ENCODE data around the gene MT1HL1. TPM values are rescaled to one million over a fixed set of nuclear protein-coding genes. Genes with fewer than 3 reads are reported as not detected.

Gene MT1HL1
- total and polyA plus RNA-seq, 9 donors = not detected

DNA sequence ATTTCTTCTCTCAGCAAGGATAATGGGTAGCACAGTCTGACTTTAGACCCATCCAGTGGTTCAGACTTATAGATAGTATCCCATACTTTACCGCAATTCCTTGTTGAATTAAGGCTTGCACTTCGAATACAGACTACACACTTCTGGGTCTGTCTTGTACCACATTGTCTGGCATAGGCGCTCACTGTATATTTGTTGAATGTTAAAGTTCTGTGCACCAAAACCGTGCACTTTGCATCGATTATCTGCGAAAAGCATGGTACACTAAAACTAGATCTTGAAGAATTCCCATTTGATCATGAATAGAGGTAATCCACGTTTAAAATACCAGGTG is 37.2 kb upstream of the MT1HL1 start:
- Histone ChIP-seq H3K4me1 (ENCODE audit: control insufficient read depth, insufficient read depth, low read length) (peaks cover 11% of the 10 kb centered on the region), H3K36me3 (ENCODE audit: control insufficient read depth, insufficient read depth, low read length) (no peaks in the 10 kb centered on the region), H3K4me3 (ENCODE audit: low read length) (no peak overlapping the region), H3K27me3 (ENCODE audit: control insufficient read depth, insufficient read depth, low read length) (peaks cover 33% of the 10 kb centered on the region), H3K9me3 (replicated peaks; ENCODE audit: control insufficient read depth, low read depth, low read length) (no peaks in the 10 kb centered on the region), H3K27ac (ENCODE audit: low read length) (no peak overlapping the region)
- WGBS (ENCODE audit: insufficient coverage) = 12% methylated on average over 4 of the region's 7 CpGs
- DNase-seq = no peak

DNA sequence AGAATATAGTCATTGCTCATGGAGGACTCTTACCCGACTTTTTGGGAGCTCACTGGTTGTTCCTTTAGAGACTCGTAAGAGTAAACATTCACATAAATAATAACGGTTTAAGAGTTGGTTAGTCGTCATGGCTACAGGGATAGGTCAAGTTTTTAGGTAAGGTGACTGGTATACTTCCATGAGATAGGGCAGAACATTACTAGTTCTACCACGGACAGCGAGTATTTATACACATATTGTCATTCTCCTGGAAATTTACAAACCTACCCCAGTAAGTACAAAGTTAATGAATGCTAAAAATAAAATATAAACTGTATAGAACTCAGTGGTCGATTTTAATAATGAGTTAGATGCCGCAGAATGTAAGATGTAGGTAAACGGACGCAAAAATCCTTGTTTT is 36.6 kb upstream of the MT1HL1 start:
- DNase-seq = no peak
- Histone ChIP-seq H3K4me3 (ENCODE audit: low read length) (no peak overlapping the region), H3K27ac (ENCODE audit: low read length) (no peak overlapping the region), H3K36me3 (ENCODE audit: control insufficient read depth, insufficient read depth, low read length) (no peaks in the 10 kb centered on the region), H3K27me3 (ENCODE audit: control insufficient read depth, insufficient read depth, low read length) (peaks cover 33% of the 10 kb centered on the region), H3K4me1 (ENCODE audit: control insufficient read depth, insufficient read depth, low read length) (peaks cover 11% of the 10 kb centered on the region), H3K9me3 (replicated peaks; ENCODE audit: control insufficient read depth, low read depth, low read length) (no peaks in the 10 kb centered on the region)
- WGBS (ENCODE audit: insufficient coverage) = no CpG with 5 or more reads among the region's 10 CpGs

DNA sequence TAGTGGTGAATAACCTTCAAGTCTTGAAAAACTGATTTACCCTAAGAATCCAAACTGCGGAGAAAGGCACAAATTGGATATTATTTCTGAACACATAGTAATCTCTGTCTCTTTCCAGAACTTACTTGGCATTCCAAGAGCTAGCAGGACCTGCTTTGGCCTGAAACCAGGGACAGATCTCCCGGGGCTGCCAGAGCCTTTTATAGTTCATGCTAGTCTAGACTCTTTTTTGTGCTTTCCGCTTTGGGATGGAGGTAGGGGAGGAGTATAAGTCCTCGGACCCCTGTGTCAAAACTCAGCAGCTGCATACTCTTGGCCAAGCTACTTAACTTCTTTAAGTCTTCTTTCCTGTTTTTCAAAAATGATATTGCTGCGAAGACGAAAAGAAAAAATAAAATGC is 34.0 kb upstream of the MT1HL1 start:
- H3K27ac ChIP-seq (ENCODE audit: low read length) = no peak overlapping the region
- H3K27me3 ChIP-seq (ENCODE audit: control insufficient read depth, insufficient read depth, low read length) = peaks cover 16% of the 10 kb centered on the region
- H3K36me3 ChIP-seq (ENCODE audit: control insufficient read depth, insufficient read depth, low read length) = no peaks in the 10 kb centered on the region

DNA sequence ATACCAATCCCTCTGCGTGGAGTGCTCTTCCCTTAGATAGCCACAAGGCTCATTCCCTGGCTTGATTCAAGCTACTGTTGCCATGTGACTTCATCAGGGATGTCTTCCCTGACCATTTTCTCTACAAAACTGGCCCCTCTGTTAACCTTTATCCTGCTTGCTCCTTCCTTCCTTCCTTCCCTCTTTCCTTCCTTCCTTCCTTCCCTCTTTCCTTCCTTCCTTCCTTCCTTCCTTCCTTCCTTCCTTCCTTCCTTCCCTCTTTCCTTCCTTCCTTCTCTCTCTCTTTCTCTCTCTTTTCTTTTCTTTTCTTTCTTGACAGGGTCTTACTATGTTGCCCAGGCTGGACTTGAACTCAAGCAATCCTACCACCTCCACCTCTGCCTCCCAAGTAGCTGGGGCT is 31.5 kb upstream of the MT1HL1 start:
- no peaks in the 10 kb centered on the region for H3K9me3 ChIP-seq (replicated peaks; ENCODE audit: control insufficient read depth, low read depth, low read length)
- H3K4me3 ChIP-seq (ENCODE audit: low read length) = no peak overlapping the region
- H3K4me1 ChIP-seq (ENCODE audit: control insufficient read depth, insufficient read depth, low read length) = no peaks in the 10 kb centered on the region
- H3K27ac ChIP-seq (ENCODE audit: low read length) = no peak overlapping the region
- peaks cover 7% of the 10 kb centered on the region for H3K27me3 ChIP-seq (ENCODE audit: control insufficient read depth, insufficient read depth, low read length)
- WGBS (ENCODE audit: insufficient coverage) = 83% methylated on average over 1 of the region's 1 CpG
- no peak for DNase-seq
- H3K36me3 ChIP-seq (ENCODE audit: control insufficient read depth, insufficient read depth, low read length) = no peaks in the 10 kb centered on the region

More for the DNA sequence above, 34.0 kb upstream of the MT1HL1 start:
- Histone ChIP-seq H3K4me3 (ENCODE audit: low read length) (no peak overlapping the region), H3K9me3 (replicated peaks; ENCODE audit: control insufficient read depth, low read depth, low read length) (no peaks in the 10 kb centered on the region), H3K4me1 (ENCODE audit: control insufficient read depth, insufficient read depth, low read length) (peaks cover 9% of the 10 kb centered on the region)
- WGBS (ENCODE audit: insufficient coverage) = 78% methylated on average over 3 of the region's 6 CpGs
- DNase-seq = no peak

DNA sequence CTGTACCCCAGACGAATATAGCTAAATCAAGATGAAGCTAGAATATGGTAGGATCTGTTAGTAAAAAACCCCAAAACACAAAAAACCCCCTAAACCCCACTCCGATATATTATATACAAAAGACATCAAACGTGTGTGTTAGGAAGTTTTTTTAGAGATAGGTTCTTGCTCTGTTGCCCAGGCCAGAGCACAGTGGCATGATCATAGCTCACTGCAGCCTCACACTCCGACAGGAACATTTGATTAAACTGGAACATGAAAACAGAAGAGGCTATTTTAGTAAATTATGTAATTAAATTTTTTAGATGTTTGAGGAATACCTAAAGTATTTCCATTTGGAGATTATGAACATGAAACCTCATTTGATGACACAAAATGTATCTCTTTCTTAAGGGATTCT is 29.6 kb upstream of the MT1HL1 start:
- H3K27ac ChIP-seq (ENCODE audit: low read length) = no peak overlapping the region
- H3K4me3 ChIP-seq (ENCODE audit: low read length) = no peak overlapping the region
- no peak for DNase-seq
- WGBS (ENCODE audit: insufficient coverage) = no CpG with 5 or more reads among the region's 4 CpGs
- no peaks in the 10 kb centered on the region for H3K36me3 ChIP-seq (ENCODE audit: control insufficient read depth, insufficient read depth, low read length)
- no peaks in the 10 kb centered on the region for H3K4me1 ChIP-seq (ENCODE audit: control insufficient read depth, insufficient read depth, low read length)
- no peaks in the 10 kb centered on the region for H3K9me3 ChIP-seq (replicated peaks; ENCODE audit: control insufficient read depth, low read depth, low read length)
- peaks cover 3% of the 10 kb centered on the region for H3K27me3 ChIP-seq (ENCODE audit: control insufficient read depth, insufficient read depth, low read length)

DNA sequence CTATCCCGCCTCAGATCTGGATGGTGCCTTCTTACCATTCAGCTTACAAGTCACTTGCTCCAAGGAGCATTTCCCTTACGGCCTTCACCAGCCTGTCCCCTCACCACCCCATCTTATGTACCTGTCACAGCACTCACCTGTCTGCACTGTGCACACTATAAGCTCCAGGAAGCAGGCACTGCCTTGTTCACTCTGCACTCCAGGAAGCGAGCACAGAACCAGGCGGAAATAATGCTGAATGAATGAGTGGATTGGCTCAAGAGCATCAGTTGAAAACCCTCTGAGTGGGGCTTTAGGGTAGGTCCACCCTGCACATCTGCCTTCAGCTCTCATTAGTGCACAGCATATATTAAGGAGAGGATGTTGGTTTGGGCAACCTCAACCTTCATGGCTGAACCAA is 28.8 kb upstream of the MT1HL1 start:
- DNase-seq = no peak
- Histone ChIP-seq H3K27ac (ENCODE audit: low read length) (no peak overlapping the region), H3K4me3 (ENCODE audit: low read length) (no peak overlapping the region), H3K9me3 (replicated peaks; ENCODE audit: control insufficient read depth, low read depth, low read length) (no peaks in the 10 kb centered on the region), H3K4me1 (ENCODE audit: control insufficient read depth, insufficient read depth, low read length) (no peaks in the 10 kb centered on the region), H3K27me3 (ENCODE audit: control insufficient read depth, insufficient read depth, low read length) (peaks cover 3% of the 10 kb centered on the region), H3K36me3 (ENCODE audit: control insufficient read depth, insufficient read depth, low read length) (no peaks in the 10 kb centered on the region)
- WGBS (ENCODE audit: insufficient coverage) = 91% methylated on average over 4 of the region's 4 CpGs

DNA sequence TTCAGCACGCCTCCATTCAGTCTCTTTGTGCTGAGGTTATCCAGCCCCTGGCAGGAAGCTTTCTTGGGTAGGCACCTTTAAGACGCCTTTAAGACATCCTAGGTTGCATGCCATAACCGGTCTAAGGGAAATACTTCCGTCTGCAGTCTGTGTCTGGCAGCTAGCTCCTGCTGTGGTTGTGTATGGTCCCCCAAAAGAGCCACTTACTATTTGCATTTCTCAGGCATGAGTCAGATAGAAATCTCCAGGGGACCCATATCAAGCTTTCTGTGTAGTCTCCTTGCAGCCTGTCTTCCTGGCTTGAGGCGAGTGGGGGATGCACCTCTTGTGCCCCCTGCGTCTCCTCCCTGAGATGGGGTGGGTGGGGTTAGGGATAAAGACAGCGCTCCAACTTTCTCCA is 27.8 kb upstream of the MT1HL1 start:
- WGBS (ENCODE audit: insufficient coverage) = 29% methylated on average over 4 of the region's 7 CpGs
- DNase-seq = no peak
- Histone ChIP-seq H3K4me1 (ENCODE audit: control insufficient read depth, insufficient read depth, low read length) (no peaks in the 10 kb centered on the region), H3K27ac (ENCODE audit: low read length) (no peak overlapping the region), H3K4me3 (ENCODE audit: low read length) (no peak overlapping the region), H3K9me3 (replicated peaks; ENCODE audit: control insufficient read depth, low read depth, low read length) (no peaks in the 10 kb centered on the region), H3K27me3 (ENCODE audit: control insufficient read depth, insufficient read depth, low read length) (peaks cover 3% of the 10 kb centered on the region), H3K36me3 (ENCODE audit: control insufficient read depth, insufficient read depth, low read length) (no peaks in the 10 kb centered on the region)

DNA sequence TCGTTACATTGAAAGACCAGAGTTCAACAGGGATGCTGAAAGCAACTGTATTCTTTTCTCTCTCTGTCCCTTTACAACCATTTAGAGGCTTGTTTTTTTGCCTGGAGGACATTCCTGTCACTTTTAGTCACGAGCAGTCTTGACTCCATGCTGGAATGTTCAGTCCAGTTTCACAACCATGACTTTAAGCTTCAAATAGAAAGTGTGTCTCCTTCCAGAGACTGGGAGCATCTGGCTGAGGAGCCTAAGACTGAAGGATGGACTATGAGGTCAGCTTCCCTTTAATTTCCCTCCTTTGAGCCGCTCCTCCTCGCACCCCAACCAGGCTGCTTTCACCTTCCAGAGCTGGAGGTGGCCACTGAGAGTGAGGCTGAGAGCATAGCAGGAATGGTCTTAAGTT is 27.2 kb upstream of the MT1HL1 start:
- Histone ChIP-seq H3K27ac (ENCODE audit: low read length) (no peak overlapping the region), H3K4me1 (ENCODE audit: control insufficient read depth, insufficient read depth, low read length) (no peaks in the 10 kb centered on the region), H3K9me3 (replicated peaks; ENCODE audit: control insufficient read depth, low read depth, low read length) (no peaks in the 10 kb centered on the region), H3K4me3 (ENCODE audit: low read length) (no peak overlapping the region), H3K27me3 (ENCODE audit: control insufficient read depth, insufficient read depth, low read length) (peaks cover 3% of the 10 kb centered on the region), H3K36me3 (ENCODE audit: control insufficient read depth, insufficient read depth, low read length) (no peaks in the 10 kb centered on the region)
- DNase-seq = peak; percentile 38
- 71% methylated on average over 1 of the region's 4 CpGs for WGBS (ENCODE audit: insufficient coverage)

DNA sequence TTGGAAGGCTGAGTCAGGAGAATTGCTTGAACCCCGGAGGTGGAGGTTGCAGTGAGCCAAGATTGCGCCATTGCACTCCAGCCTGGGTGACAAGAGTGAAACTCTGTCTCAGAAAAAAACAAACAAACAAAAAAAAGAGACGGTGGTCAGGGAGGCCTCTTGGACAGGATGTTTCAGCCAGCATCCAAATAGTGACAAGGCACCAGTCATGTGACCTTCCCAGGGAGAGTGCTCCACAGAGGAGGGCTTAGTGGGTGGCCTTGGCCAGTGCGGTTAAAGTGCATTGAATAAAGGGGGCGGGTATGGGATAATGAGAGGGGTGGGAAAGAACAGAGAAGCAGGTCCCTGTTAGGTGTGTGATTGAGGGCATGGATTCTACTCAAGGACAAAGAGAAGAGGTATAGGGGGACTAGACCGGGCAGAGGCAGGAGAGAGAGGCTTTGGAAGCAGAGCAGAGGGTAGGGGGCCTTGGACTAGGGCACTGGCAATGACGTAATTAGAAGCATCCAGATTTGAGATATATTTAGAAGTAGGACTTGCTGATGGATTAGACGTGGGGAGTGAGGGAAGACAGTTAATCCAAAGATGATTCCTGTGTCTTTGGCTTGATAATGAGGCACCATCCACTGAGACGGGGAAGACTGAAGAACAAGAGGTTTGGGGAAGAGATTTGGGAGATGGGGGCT is 25.8 kb upstream of the MT1HL1 start:
- Histone ChIP-seq H3K9me3 (replicated peaks; ENCODE audit: control insufficient read depth, low read depth, low read length) (no peaks in the 10 kb centered on the region), H3K4me1 (ENCODE audit: control insufficient read depth, insufficient read depth, low read length) (no peaks in the 10 kb centered on the region), H3K27ac (ENCODE audit: low read length) (no peak overlapping the region), H3K27me3 (ENCODE audit: control insufficient read depth, insufficient read depth, low read length) (peaks cover 3% of the 10 kb centered on the region), H3K4me3 (ENCODE audit: low read length) (no peak overlapping the region), H3K36me3 (ENCODE audit: control insufficient read depth, insufficient read depth, low read length) (no peaks in the 10 kb centered on the region)
- WGBS (ENCODE audit: insufficient coverage) = 68% methylated on average over 6 of the region's 9 CpGs
- no peak for DNase-seq

DNA sequence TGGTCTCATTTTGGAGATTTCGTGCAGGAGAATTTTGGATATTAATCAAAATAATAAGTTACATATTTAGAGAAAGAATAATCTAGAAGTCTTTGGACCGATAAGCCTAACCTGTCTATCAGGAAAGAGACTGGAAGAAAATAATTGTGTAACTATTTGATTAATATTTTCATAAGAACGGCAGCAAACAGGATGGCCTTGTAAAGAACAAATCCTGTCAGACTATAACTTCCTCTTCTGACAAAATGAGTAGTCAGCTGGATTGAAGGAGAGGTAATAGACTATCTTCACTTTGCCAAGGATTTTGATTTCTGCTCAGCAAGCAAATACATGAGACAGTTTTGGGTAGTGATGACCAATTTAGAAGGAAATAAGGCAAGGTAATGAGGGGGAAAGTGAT is 25.0 kb upstream of the MT1HL1 start:
- Histone ChIP-seq H3K9me3 (replicated peaks; ENCODE audit: control insufficient read depth, low read depth, low read length) (no peaks in the 10 kb centered on the region), H3K4me1 (ENCODE audit: control insufficient read depth, insufficient read depth, low read length) (no peaks in the 10 kb centered on the region), H3K27ac (ENCODE audit: low read length) (no peak overlapping the region), H3K27me3 (ENCODE audit: control insufficient read depth, insufficient read depth, low read length) (peaks cover 3% of the 10 kb centered on the region), H3K36me3 (ENCODE audit: control insufficient read depth, insufficient read depth, low read length) (no peaks in the 10 kb centered on the region), H3K4me3 (ENCODE audit: low read length) (no peak overlapping the region)
- WGBS (ENCODE audit: insufficient coverage) = no CpG with 5 or more reads among the region's 3 CpGs
- no peak for DNase-seq

Data from muscle of leg (tissue), 11 donors.